H9 (cell line): ENCODE measurements around the gene FPGS. TPM values are rescaled to one million over a fixed set of nuclear protein-coding genes. Genes with fewer than 3 reads are reported as not detected.

Experiments
- DNase-seq: peaks from one replicate; pipeline ENCODE4 v3.0.0-alpha.2; 2017
- H2AFZ ChIP-seq: one replicate; pipeline ENCODE4 v1.6.1; 2013; ENCODE audit warnings: mild to moderate bottlenecking, low read length, control low read depth, moderate library complexity
- H2AK5ac ChIP-seq: 2 replicates; pipeline ENCODE4 v1.6.1; 2013; ENCODE audit warnings: low read length, control low read depth, mixed read lengths; ENCODE audit not compliant: insufficient read length
- H2BK120ac ChIP-seq: one replicate; pipeline ENCODE4 v1.6.1; 2013; ENCODE audit warnings: low read depth, mild to moderate bottlenecking, low read length, control low read depth, inconsistent platforms; ENCODE audit not compliant: poor library complexity, severe bottlenecking
- H2BK12ac ChIP-seq: 2 replicates; pipeline ENCODE4 v1.6.1; 2013; ENCODE audit warnings: low read length, control low read depth, mixed read lengths, low read depth; ENCODE audit not compliant: insufficient read length
- H2BK15ac ChIP-seq: 2 replicates; pipeline ENCODE4 v1.6.1; 2013; ENCODE audit warnings: low read depth, low read length, control low read depth
- H2BK20ac ChIP-seq: one replicate; pipeline ENCODE4 v1.6.1; 2013; ENCODE audit warnings: low read depth, mild to moderate bottlenecking, low read length, control low read depth, inconsistent platforms; ENCODE audit not compliant: poor library complexity, severe bottlenecking
- H2BK5ac ChIP-seq: 2 replicates; pipeline ENCODE4 v1.6.1; 2013; ENCODE audit warnings: low read length, control low read depth, mixed read lengths; ENCODE audit not compliant: insufficient read length
- H3K14ac ChIP-seq: 2 replicates; pipeline ENCODE4 v1.6.1; 2013; ENCODE audit warnings: low read length, control low read depth; ENCODE audit not compliant: insufficient read depth
- H3K18ac ChIP-seq: 2 replicates; pipeline ENCODE4 v1.6.1; 2013; ENCODE audit warnings: low read depth, mild to moderate bottlenecking, mixed read lengths, low read length, control low read depth; ENCODE audit not compliant: insufficient read length
- H3K23ac ChIP-seq: 2 replicates; pipeline ENCODE4 v1.6.1; 2013; ENCODE audit warnings: low read length, control low read depth, mixed read lengths, low read depth; ENCODE audit not compliant: insufficient read length
- H3K23me2 ChIP-seq: 2 replicates; pipeline ENCODE4 v1.6.1; 2013; ENCODE audit warnings: low read depth, mild to moderate bottlenecking, mixed read lengths, low read length, control low read depth; ENCODE audit not compliant: insufficient read length, poor library complexity, severe bottlenecking
- H3K27ac ChIP-seq: 2 replicates; pipeline ENCODE4 v1.5.1; 2013; ENCODE audit warnings: low read length, control low read depth, mixed read lengths, low read depth; ENCODE audit not compliant: insufficient read length
- H3K27me3 ChIP-seq: 2 replicates; pipeline ENCODE4 v1.6.1; 2013; ENCODE audit warnings: low read length, control low read depth, inconsistent platforms; ENCODE audit not compliant: insufficient read depth
- H3K4ac ChIP-seq: 2 replicates; pipeline ENCODE4 v1.6.1; 2013; ENCODE audit warnings: low read depth, mild to moderate bottlenecking, control low read depth, inconsistent platforms, low read length, moderate library complexity
- H3K4me1 ChIP-seq: 2 replicates; pipeline ENCODE4 v1.6.1; 2013; ENCODE audit warnings: low read length, control low read depth, inconsistent platforms; ENCODE audit not compliant: insufficient read depth
- H3K4me2 ChIP-seq: 2 replicates; pipeline ENCODE4 v1.6.1; 2013; ENCODE audit warnings: low read length, control low read depth, mixed read lengths; ENCODE audit not compliant: insufficient read length, insufficient read depth
- H3K56ac ChIP-seq: 2 replicates; pipeline ENCODE4 v1.6.1; 2013; ENCODE audit warnings: low read depth, mild to moderate bottlenecking, mixed read lengths, low read length, control low read depth; ENCODE audit not compliant: insufficient read length
- H3K79me1 ChIP-seq: 2 replicates; pipeline ENCODE4 v1.6.1; 2013; ENCODE audit warnings: low read depth, mild to moderate bottlenecking, moderate library complexity, low read length, control low read depth, inconsistent platforms; ENCODE audit not compliant: insufficient read depth, poor library complexity, severe bottlenecking
- H3K79me2 ChIP-seq: 2 replicates; pipeline ENCODE4 v1.6.1; 2013; ENCODE audit warnings: low read length, control low read depth, inconsistent platforms; ENCODE audit not compliant: insufficient read depth
- H3K9ac ChIP-seq: 2 replicates; pipeline ENCODE4 v1.6.1; 2013; ENCODE audit warnings: low read length, control low read depth, mixed read lengths; ENCODE audit not compliant: insufficient read length; ENCODE audit errors: extremely low read depth
- H3K9me3 ChIP-seq: one replicate; pipeline ENCODE4 v1.6.1; 2013; ENCODE audit warnings: low read depth, low read length, inconsistent platforms; ENCODE audit not compliant: control insufficient read depth
- H3T11ph ChIP-seq: one replicate; pipeline ENCODE4 v1.6.1; 2013; ENCODE audit warnings: mild to moderate bottlenecking, low read length, control low read depth, inconsistent platforms
- H4K20me1 ChIP-seq: one replicate; pipeline ENCODE4 v1.6.1; 2013; ENCODE audit not compliant: control insufficient read depth, insufficient read length, insufficient read depth
- H4K5ac ChIP-seq: 2 replicates; pipeline ENCODE4 v1.6.1; 2013; ENCODE audit warnings: low read depth, mild to moderate bottlenecking, mixed read lengths, low read length, control low read depth; ENCODE audit not compliant: insufficient read length
- H4K8ac ChIP-seq: replicated peaks from 2 replicates; pipeline ENCODE4 v1.6.1; 2013; ENCODE audit warnings: low read length, control low read depth, mixed read lengths, low read depth; ENCODE audit not compliant: insufficient read length
- H4K91ac ChIP-seq: 2 replicates; pipeline ENCODE4 v1.6.1; 2013; ENCODE audit warnings: low read depth, mild to moderate bottlenecking, moderate library complexity, mixed read lengths, low read length, control low read depth; ENCODE audit not compliant: insufficient read length
- H3K27ac Mint-ChIP-seq, 3 experiments: 2 replicates in 2 of 3; 3 replicates in 1 of 3; pipeline ENCODE4 v1.8.0; 2020 to 2021; ENCODE audit warnings: mixed read lengths in 3 of 3, mild to moderate bottlenecking in 1 of 3, moderate library complexity in 1 of 3
- H3K27me3 Mint-ChIP-seq: 2 replicates; pipeline ENCODE4 v1.8.0; 2021; ENCODE audit warnings: low read depth, mild to moderate bottlenecking, moderate library complexity, mixed read lengths
- H3K36me3 Mint-ChIP-seq, 3 experiments: 2 replicates in 2 of 3; 3 replicates in 1 of 3; pipeline ENCODE4 v1.8.0; 2020 to 2021; ENCODE audit warnings: low read depth in 3 of 3, mixed read lengths in 3 of 3; ENCODE audit not compliant: insufficient read depth in 1 of 3
- H3K4me1 Mint-ChIP-seq, 2 experiments: 2 replicates each; pipeline ENCODE4 v1.8.0; 2020; ENCODE audit warnings: mixed read lengths in 2 of 2
- H3K4me3 Mint-ChIP-seq, 2 experiments: 2 replicates in 1 of 2; 3 replicates in 1 of 2; pipeline ENCODE4 v1.8.0; 2020 to 2021; ENCODE audit warnings: mild to moderate bottlenecking in 2 of 2, mixed read lengths in 2 of 2, moderate library complexity in 1 of 2
- H3K9me3 Mint-ChIP-seq, 2 experiments: 2 replicates in 1 of 2; 3 replicates in 1 of 2; pipeline ENCODE4 v1.8.0; 2020; ENCODE audit warnings: mild to moderate bottlenecking in 2 of 2, mixed read lengths in 2 of 2, moderate library complexity in 1 of 2
- WGBS: extraction: QIAGEN DNeasy Blood & Tissue Kit; methylation state at CpG from one replicate; pipeline ENCODE4 v1.1.7; 2013; ENCODE audit warnings: missing lambda C conversion rate, low lambda C conversion rate, mixed read lengths; ENCODE audit not compliant: insufficient read length; ENCODE audit errors: extremely low coverage; 5-methylcytosine and 5-hydroxymethylcytosine counted together
- total RNA-seq: library from RNA; stranded (reverse); gene quantifications from 2 replicates; pipeline ENCODE4 v1.2.1, GENCODE V29; 2021
- TF ChIP-seq, protein P1 (sequence below): fragments of 200-600 bp; sonication (generic); conservative IDR thresholded peaks from 3 replicates; pipeline ENCODE4 v1.8.0; 2021; ENCODE audit warnings: antibody characterized with exemption, mild to moderate bottlenecking

The FPGS gene
- total RNA-seq, 1 experiment from 2014 or later = 68.4 TPM

DNA sequence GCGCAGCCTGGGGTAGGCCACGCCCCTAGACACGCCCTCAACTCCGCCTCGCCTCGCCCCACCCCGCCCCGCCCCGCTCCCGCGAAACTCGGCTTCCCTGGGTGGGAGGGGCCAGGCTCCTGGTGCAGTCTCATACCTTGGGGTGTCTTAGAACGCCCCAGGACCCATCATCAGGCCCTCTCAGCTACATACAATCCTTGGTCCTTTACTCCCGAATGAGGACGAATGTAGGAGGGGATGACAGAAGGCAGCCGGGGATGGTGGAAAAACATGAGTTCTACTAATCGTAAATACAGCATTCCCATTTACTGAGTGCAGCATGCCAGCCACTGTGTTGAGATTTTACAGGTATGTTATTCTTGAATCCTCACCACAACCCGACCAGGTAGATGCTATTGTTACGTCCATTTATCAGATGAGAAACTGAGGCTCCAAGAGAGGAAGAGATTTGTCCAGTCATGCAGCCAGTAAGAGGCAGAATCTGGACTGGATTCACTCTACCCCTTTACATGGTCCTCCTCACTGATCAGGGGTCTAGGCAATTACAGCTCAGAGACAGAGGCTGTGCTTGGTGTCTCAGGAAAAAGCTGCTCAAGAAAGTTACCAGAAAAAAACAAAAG lies 31.0 kb upstream of the FPGS start:
- H3K23ac ChIP-seq = no peak overlapping the region
- no peak overlapping the region for H2BK120ac ChIP-seq
- no peak overlapping the region for H3K4ac ChIP-seq
- H3K4me2 ChIP-seq = peak overlapping the region; percentile 60
- H3T11ph ChIP-seq = no peak overlapping the region
- H3K4me1 ChIP-seq = peaks cover 8% of the 10 kb centered on the region
- H2BK12ac ChIP-seq = no peak overlapping the region
- H2BK20ac ChIP-seq = no peak overlapping the region
- no peak overlapping the region for H3K14ac ChIP-seq
- H4K5ac ChIP-seq = no peak overlapping the region
- H3K27me3 ChIP-seq = no peaks in the 10 kb centered on the region
- peaks cover 8% of the 10 kb centered on the region for H3K23me2 ChIP-seq
- no peak overlapping the region for H3K56ac ChIP-seq
- H2BK5ac ChIP-seq = no peak overlapping the region
- no peak overlapping the region for H3K18ac ChIP-seq
- TF ChIP-seq, protein P1, sequence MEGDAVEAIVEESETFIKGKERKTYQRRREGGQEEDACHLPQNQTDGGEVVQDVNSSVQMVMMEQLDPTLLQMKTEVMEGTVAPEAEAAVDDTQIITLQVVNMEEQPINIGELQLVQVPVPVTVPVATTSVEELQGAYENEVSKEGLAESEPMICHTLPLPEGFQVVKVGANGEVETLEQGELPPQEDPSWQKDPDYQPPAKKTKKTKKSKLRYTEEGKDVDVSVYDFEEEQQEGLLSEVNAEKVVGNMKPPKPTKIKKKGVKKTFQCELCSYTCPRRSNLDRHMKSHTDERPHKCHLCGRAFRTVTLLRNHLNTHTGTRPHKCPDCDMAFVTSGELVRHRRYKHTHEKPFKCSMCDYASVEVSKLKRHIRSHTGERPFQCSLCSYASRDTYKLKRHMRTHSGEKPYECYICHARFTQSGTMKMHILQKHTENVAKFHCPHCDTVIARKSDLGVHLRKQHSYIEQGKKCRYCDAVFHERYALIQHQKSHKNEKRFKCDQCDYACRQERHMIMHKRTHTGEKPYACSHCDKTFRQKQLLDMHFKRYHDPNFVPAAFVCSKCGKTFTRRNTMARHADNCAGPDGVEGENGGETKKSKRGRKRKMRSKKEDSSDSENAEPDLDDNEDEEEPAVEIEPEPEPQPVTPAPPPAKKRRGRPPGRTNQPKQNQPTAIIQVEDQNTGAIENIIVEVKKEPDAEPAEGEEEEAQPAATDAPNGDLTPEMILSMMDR = no peak
- no peak overlapping the region for H4K91ac ChIP-seq
- no peak overlapping the region for H3K27ac ChIP-seq
- WGBS = no CpG with 5 or more reads among the region's 19 CpGs
- no peaks in the 10 kb centered on the region for H3K79me2 ChIP-seq
- Mint-ChIP-seq H3K36me3 (no peaks in the 10 kb centered on the region), H3K27me3 (peaks cover 6% of the 10 kb centered on the region), H3K4me1 (peaks cover 34 to 41% of the 10 kb centered on the region in 2 experiments), H3K27ac (no peak overlapping the region), H3K9me3 (no peaks in the 10 kb centered on the region), H3K4me3 (peak overlapping the region; percentile 74 to 87)
- no peak overlapping the region for H4K8ac ChIP-seq
- H4K20me1 ChIP-seq = no peaks in the 10 kb centered on the region
- DNase-seq = no peak
- H2BK15ac ChIP-seq = no peak overlapping the region
- H3K9ac ChIP-seq = no peak overlapping the region
- H3K79me1 ChIP-seq = no peaks in the 10 kb centered on the region
- no peak overlapping the region for H2AFZ ChIP-seq
- H3K9me3 ChIP-seq = no peaks in the 10 kb centered on the region
- no peak overlapping the region for H2AK5ac ChIP-seq
